GM21723 (cell line): ENCODE data around the gene GBP1.
A peak's percentile ranks its signal among the peaks of the same experiment; 100 is the strongest.
"Not testable (repeated sequence)": the region's sequence is repeated elsewhere in the genome, so short reads cannot be mapped to it uniquely, and the experiment has no call there.

ENCODE experiments used
- ATAC-seq: cut with Tn5 transposase; IDR thresholded peaks from one replicate; pipeline ENCODE4 v1.9.1; 2021; ENCODE audit warnings: mild to moderate bottlenecking, moderate library complexity; ENCODE audit not compliant: unreplicated experiment

GBP1 gene

DNA sequence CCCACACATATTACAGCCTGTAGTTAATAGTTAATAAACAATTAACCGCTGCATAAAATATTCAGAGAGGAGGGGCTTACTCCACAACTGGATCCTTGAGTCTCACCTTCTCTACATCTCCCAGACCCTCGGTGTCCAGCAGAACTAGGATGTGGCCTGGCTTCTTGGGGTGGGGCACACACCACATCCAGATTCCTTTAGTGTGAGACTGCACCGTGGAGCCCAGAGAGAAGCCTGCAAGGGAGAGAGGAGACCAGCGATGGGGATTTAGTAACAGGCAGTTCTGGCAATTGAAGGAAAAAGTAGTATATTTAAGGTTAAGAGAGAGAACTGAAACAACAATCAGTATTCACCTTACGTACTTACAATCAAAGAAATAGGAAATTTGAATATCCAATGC, 4.9 kb downstream of the GBP1 start:
- no peak for ATAC-seq

- no peak for ATAC-seq
These were observed 13.1 kb downstream of the GBP1 start for GRCh38 chr1:89051955-89052312.

DNA sequence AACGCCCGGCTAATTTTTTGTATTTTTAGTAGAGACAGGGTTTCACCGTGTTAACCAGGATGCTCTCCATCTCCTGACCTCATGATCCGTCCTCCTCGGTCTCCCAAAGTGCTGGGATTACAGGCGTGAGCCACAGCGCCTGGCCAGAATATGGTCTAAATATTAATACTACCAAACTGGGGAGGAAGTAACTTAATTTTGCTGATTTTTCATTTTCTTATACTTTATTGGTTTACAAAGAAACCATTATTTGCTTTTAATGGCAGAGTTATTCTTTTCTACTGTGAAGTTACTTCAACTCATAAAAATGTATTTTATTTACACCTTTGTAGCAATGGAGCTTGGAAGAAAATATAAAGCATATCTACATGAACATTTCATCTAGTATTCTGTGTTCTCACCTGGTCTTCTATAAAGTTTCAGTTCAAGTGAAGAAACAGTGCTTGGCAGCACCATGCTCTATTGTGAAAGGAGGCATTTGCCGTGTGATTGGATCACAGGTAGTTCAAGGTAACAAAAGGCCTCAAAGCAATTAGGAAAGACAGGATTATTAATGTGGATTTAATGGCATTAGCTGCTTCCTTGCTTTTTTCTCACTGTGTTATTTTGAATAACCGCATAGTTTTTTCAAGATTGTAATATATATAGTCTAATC, 13.6 kb downstream of the GBP1 start:
- no peak for ATAC-seq

DNA sequence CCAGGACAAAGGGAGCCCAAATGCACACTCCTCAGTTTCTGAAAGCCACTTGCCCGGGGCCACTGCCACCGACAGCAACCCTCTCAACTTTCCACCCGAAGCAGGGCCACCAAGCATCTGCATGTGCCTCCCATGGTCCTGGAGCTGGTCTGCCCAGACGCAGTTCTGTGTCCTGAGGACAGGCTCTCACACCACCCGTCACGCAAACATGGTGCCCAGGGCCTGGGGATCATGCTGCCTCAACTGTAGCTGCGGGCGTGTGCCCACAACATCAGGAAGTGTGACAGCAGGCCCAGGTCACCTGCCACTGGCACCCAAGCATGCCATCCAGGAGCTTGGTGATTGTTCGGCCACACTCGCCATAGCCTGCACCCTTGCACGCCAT, 14.4 kb downstream of the GBP1 start:
- no peak for ATAC-seq

DNA sequence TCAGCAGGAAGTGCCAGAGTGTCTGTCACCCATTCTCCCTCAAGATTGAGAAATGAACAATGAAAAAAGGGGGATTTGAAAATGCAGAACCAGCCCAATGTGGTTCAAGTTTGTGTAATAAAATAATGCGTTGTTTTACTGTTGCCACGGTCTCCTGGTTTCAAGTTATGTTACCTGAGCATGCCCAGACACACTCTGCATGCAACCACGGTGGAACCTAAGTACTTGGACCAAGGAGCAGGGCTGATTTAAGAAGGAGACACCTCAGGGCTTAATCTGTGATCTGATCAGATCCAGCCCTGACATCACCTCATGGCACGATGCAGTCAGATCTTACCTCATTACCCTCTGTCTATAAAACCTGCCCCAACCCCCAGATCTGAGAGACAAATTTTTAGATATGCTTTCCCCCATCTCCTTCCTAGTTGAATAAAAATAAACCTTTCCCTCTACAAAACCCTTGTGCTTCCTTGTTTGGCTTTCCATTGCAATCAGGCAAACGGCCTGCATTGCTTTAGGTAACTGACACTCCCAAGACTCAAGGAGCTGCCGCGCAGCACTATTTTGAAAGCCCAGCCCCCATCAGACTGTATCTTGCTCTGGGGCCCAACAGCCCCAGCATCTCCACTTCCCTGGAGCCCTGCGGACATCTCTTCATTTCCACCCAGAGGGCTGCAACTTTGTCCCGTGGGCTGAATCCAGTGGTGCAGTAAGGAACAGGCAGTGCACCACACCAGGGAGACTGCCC, 14.9 kb downstream of the GBP1 start:
- not testable (repeated sequence) for ATAC-seq

GRCh38 chr1:89049187-89049586, 15.8 kb downstream of the GBP1 start:
- ATAC-seq, result not testable (repeated sequence)

GRCh38 chr1:89047734-89048133, 17.3 kb downstream of the GBP1 start:
- ATAC-seq, result no peak

DNA sequence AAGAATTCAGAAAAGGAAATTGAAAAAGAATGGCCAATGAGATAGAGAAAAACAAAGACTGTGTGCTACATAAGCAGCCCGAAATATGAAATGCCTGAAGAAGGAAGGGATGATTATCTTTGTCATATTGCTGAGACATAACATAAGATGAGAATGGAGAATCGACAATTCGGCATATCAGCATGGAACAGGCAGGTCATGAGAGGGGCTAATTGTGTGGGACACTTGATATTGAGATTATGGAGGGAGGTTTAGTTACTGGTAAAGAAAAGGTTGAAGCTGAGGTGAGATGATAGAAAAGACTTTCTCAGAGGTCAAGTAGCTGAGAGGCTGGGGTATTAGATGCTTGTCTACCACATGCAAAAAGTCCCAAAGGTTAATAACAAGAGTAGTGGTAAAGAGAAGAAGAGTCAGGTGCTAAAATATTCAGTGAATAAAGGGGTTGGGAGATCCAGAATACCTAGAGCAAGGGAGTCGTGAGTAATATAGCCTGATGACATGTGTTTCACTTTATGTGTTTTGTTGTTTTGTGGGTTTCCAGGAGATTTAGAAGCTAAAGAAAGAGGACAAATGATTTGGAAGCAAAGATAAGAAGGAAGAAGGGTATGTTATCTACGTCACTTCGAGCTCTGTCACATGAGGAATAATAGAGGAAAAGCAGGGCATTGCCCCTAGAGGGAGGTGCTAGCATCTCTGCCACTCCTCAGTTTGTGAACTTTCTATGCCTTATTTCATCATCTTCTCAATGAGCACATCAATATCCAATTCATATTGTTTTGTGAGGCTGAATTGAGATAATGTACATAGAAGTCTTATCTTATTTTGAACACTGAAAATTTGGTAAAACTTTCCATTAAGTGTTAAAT, 18.5 kb downstream of the GBP1 start:
- ATAC-seq, result peak; percentile 64

- no peak for ATAC-seq
These were observed 19.9 kb downstream of the GBP1 start for GRCh38 chr1:89044970-89045721.

- no peak for ATAC-seq
These were observed 21.1 kb downstream of the GBP1 start for GRCh38 chr1:89043940-89044339.

- no peak for ATAC-seq
These were observed 22.5 kb downstream of the GBP1 start for GRCh38 chr1:89042491-89042890.

- ATAC-seq, result no peak
These were observed 23.3 kb downstream of the GBP1 start for GRCh38 chr1:89041721-89042120.

- ATAC-seq, result peak; percentile 97
These were observed 23.8 kb downstream of the GBP1 start for GRCh38 chr1:89041119-89041641.

DNA sequence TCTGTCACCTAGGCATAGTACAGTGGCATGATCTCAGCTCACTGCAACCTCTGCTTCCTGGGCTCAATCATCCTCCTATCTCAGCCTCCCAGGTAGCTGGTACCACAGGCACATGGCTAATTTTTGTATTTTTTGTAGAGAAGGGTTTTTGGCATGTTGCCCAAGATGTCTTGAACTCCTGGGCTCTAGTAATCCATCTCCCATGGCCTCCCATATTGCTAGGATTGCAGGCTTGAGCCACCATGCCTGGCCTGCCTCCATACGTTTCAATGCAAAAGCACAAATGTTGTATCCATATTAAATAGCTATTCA, 24.7 kb downstream of the GBP1 start:
- ATAC-seq, result no peak

DNA sequence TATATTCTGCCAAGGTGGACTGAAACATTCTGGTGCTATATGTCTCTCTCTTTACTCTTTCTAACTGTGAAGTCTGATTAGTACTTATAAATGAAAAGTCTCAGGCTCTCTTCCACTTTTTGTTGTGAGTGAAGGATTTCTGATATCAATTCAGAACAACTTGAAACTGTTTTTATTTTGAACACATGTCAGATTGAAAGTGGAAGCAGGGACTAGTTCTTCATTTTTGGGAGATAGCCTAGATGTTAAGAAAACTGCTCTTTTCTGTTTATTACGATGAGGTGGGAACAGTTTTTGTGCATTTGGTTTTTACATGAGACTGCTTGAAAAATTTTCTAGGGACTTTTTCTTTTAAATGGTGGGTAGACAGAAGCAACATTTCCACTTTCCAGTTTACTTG, 27.8 kb downstream of the GBP1 start:
- no peak for ATAC-seq

- ATAC-seq, result no peak
These were observed 29.9 kb downstream of the GBP1 start for GRCh38 chr1:89035080-89035479.

DNA sequence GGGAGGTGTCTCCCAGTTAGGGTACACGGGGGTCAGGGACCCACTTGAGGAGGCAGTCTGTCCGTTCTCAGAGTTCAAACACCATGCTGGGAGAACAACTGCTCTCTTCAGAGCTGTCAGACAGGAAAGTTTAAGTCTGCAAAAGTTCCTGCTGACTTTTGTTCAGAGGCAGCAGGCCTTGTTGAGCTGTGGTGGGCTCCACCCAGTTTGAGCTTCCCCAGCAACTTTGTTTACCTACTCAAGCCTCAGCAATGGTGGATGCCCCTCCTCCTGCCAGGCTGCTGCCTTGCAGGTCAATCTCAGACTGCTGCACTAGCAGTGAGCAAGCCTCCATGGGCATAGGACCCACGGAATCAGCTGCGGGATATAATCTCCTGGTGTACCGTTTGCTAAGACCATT, 31.0 kb downstream of the GBP1 start:
- ATAC-seq, result not testable (repeated sequence)

DNA sequence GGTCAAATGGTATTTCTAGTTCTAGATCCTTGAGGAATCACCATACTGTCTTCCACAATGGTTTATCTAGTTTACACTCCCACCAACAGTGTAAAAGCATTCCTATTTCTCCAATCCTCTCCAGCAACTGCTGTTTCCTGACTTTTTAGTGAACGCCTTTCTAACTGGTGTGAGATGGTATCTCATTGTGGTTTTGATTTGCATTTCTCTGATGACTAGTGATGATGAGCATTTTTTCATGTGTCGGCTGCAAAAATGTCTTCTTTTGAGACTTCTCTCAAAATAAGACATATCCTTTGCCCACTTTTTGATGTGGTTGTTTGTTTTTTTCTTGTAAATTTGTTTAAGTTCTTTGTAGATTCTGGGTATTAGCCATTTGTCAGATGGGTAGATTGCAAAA, 36.0 kb downstream of the GBP1 start:
- not testable (repeated sequence) for ATAC-seq

DNA sequence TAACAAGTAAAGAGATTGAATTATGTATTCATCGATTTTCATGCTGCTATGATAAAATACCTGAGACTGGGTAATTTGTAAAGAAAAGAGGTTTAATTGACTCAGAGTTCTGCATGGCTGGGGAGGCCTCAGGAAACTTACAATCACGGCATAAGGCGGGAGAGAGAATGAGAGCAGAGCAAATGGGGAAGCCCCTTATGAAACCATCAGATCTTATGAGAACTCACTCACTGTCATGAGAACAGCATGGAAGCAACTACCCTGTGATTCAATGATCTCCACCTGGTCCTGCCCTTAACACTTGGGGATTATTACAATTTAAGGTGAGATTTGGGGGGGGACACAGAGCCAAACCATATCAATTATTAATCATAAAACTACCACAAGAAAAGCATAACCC, 39.1 kb downstream of the GBP1 start:
- ATAC-seq, result no peak

DNA sequence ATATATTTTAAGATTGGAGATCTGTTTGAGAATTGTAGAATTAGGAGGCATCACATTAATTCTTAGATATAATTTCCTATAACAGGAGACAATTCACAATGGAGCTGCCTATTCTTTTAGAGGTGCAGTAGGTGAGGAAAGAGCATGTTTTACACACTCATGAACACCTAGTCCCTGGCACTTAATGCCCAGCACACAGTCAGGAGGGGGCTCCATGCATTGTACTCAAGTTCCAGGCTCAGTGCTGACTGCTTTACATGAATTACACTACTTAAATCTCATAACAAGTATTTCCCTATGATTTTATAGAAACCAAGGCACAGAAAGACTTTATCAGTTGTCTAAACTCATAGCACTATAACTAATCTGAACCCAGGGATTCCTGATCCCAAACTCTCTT, 42.0 kb downstream of the GBP1 start:
- ATAC-seq, result peak; percentile 28
